HepG2 (cell line): ENCODE measurements around the gene SDK1. TPM values are rescaled to one million over a fixed set of nuclear protein-coding genes. Genes with fewer than 3 reads are reported as not detected.

Experiments used
- ATAC-seq: fragments of 200-7000 bp; cut with Tn5 transposase; 3 replicates; pipeline ENCODE4 v1.9.1; 2020; ENCODE audit warnings: mild to moderate bottlenecking, moderate library complexity
- BruUV-seq: library from RNA; stranded (reverse); fragments of 400-500 nt; replicated peaks from 2 replicates; lab custom pipeline; 2021; lab: Mats Ljungman, UMichigan
- CTCF ChIA-PET: fragments of 300-600 bp; formaldehyde crosslinking; extraction: SDS; loops from one replicate; lab custom pipeline; 2021; ENCODE audit warnings: low total read pairs, inconsistent platforms, low intra/inter-chr PET ratio; lab: Yijun Ruan, JAX
- POLR2A ChIA-PET: fragments of 350-600 bp; sonication (Branson Sonifier 250); formaldehyde crosslinking; loops from one replicate; lab custom pipeline; 2020; ENCODE audit warnings: antibody characterized with exemption, inconsistent platforms; lab: Yijun Ruan, JAX
- DNase-seq: peaks from one replicate; pipeline ENCODE4 v3.0.0-alpha.2; 2015; ENCODE audit warnings: low spot score
- FAIRE-seq: peaks from 3 replicates; lab custom pipeline; 2011; peaks lifted over from hg19 to GRCh38; lab: Jason Lieb, UNC
- H2AFZ ChIP-seq: one replicate; pipeline ENCODE4 v1.6.1; 2011; ENCODE audit warnings: low read length, inconsistent platforms
- H3K27ac ChIP-seq: fragments of 300-600 bp; 3 replicates; pipeline ENCODE4 v1.8.0; 2011; ENCODE audit warnings: mixed run types, mild to moderate bottlenecking, mixed read lengths, low read length, inconsistent platforms; ENCODE audit not compliant: insufficient read depth; ENCODE audit errors: extremely low read length
- H3K27me3 ChIP-seq, 2 experiments: fragments of 200-600 bp in 1 of 2; 2 replicates in 1 of 2; 3 replicates in 1 of 2; pipeline versions ENCODE4 v1.6.0 to v1.8.0; 2011; ENCODE audit warnings: low read length in 2 of 2, mild to moderate bottlenecking in 2 of 2, moderate library complexity in 2 of 2, inconsistent platforms in 1 of 2; ENCODE audit not compliant: insufficient read depth in 2 of 2, control insufficient read depth in 1 of 2
- H3K36me3 ChIP-seq, 2 experiments: fragments of 200-600 bp in 1 of 2; replicated peaks in 1 of 2; 2 replicates in 1 of 2; 3 replicates in 1 of 2; pipeline versions ENCODE4 v1.5.1 to v1.8.0; 2011; ENCODE audit warnings: low read length in 2 of 2, inconsistent platforms in 1 of 2; ENCODE audit not compliant: insufficient read depth in 2 of 2, control insufficient read depth in 1 of 2
- H3K4me1 ChIP-seq: 2 replicates; pipeline ENCODE4 v1.5.1; 2012; ENCODE audit warnings: low read length, inconsistent platforms; ENCODE audit not compliant: insufficient read depth
- H3K4me2 ChIP-seq: 2 replicates; pipeline ENCODE4 v1.6.0; 2011; ENCODE audit warnings: low read depth, low read length, inconsistent platforms
- H3K4me3 ChIP-seq, 3 experiments: fragments of 200-600 bp in 1 of 3; sonication (generic), shearing (Covaris generic) in 1 of 3; replicated peaks in 1 of 3; 2 replicates each; pipeline ENCODE4 v1.5.1; 2011 to 2016; ENCODE audit warnings: low read length in 3 of 3, inconsistent platforms in 2 of 3, low read depth in 2 of 3, mild to moderate bottlenecking in 2 of 3, control low read depth in 1 of 3, mixed read lengths in 1 of 3; ENCODE audit not compliant: insufficient read depth in 1 of 3
- H3K79me2 ChIP-seq: one replicate; pipeline ENCODE4 v1.6.1; 2011; ENCODE audit warnings: low read length, inconsistent platforms; ENCODE audit not compliant: insufficient read depth
- H3K9ac ChIP-seq: 2 replicates; pipeline ENCODE4 v1.6.0; 2011; ENCODE audit warnings: mild to moderate bottlenecking, low read depth, low read length, inconsistent platforms; ENCODE audit not compliant: insufficient read depth
- H3K9me3 ChIP-seq: 2 replicates; pipeline ENCODE4 v1.5.1; 2012; ENCODE audit warnings: mild to moderate bottlenecking, low read length
- H4K20me1 ChIP-seq: 2 replicates; pipeline ENCODE4 v1.6.0; 2011; ENCODE audit warnings: inconsistent platforms, mild to moderate bottlenecking, low read length, moderate library complexity; ENCODE audit not compliant: insufficient read depth
- CHD4 ChIP-seq: fragments of 200-600 bp; sonication (generic); IDR thresholded peaks from 2 replicates; pipeline ENCODE4 v1.7.0; 2017; ENCODE audit warnings: mild to moderate bottlenecking, low read length, borderline replicate concordance
- ELF4 ChIP-seq: sonication (generic); formaldehyde crosslinking; IDR thresholded peaks from 2 replicates; pipeline ENCODE4 v1.5.0; 2020; ENCODE audit warnings: missing genetic modification reagents, mild to moderate bottlenecking, moderate library complexity, borderline replicate concordance
- MYPOP ChIP-seq: sonication (generic); formaldehyde crosslinking; IDR thresholded peaks from 2 replicates; pipeline ENCODE4 v1.8.1; 2023; ENCODE audit warnings: mild to moderate bottlenecking, moderate library complexity, missing genetic modification reagents
- MZF1 ChIP-seq: sonication (generic); formaldehyde crosslinking; IDR thresholded peaks from 2 replicates; pipeline ENCODE4 v1.8.1; 2023; ENCODE audit warnings: mild to moderate bottlenecking, missing genetic modification reagents, borderline replicate concordance
- ONECUT2 ChIP-seq: sonication (generic); formaldehyde crosslinking; IDR thresholded peaks from 2 replicates; pipeline ENCODE4 v1.4.0; 2020; ENCODE audit warnings: missing genetic modification reagents
- PITX1 ChIP-seq: sonication (generic); formaldehyde crosslinking; IDR thresholded peaks from 2 replicates; pipeline ENCODE4 v1.5.1; 2020; ENCODE audit warnings: mild to moderate bottlenecking, missing genetic modification reagents
- POLR2AphosphoS5 ChIP-seq: IDR thresholded peaks from 2 replicates; pipeline ENCODE4 v1.6.1; 2012; ENCODE audit warnings: low read depth, low read length
- XBP1 ChIP-seq: sonication (generic); formaldehyde crosslinking; IDR thresholded peaks from 2 replicates; pipeline ENCODE4 v1.5.0; 2020; ENCODE audit warnings: missing genetic modification reagents
- ZNF256 ChIP-seq: sonication (generic); formaldehyde crosslinking; conservative IDR thresholded peaks from 2 replicates; pipeline ENCODE4 v1.4.0; 2020; ENCODE audit warnings: missing genetic modification reagents
- WGBS: methylation state at CpG from one replicate; pipeline ENCODE4 v1.1.6; 2017; ENCODE audit warnings: low lambda C conversion rate; 5-methylcytosine and 5-hydroxymethylcytosine counted together
- in situ Hi-C: cut with HindIII; loops from 2 replicates; pipeline ENCODE4 v1.10.0; 2017; ENCODE audit warnings: low pct_unique_long_range_greater_than_20kb; ENCODE audit not compliant: extremely low pct_ligation_motif_present
- intact Hi-C: fragments of 100-400 bp; cut with micrococcal nuclease; formaldehyde crosslinking; loops from one replicate; pipeline ENCODE4 v1.10.0; 2022; ENCODE audit not compliant: unreplicated experiment
- polyA plus RNA-seq, 8 experiments: library from polyadenylated mRNA; depleted of rRNA in 3 of 8; stranded (reverse) in 7 of 8; unstranded in 1 of 8; fragments of >200 nt; fragmentation: Illumina TruSeq in 4 of 8; extraction: Trizol in 4 of 8; gene quantifications; 2 replicates each; pipeline versions ENCODE4 v1.2.1 to v1.2.3, GENCODE V29; 2011 to 2016; ENCODE audit warnings: low read depth in 4 of 8, missing spikeins in 1 of 8, mixed read lengths in 1 of 8; ENCODE audit not compliant: insufficient read depth in 1 of 8
- total RNA-seq, 5 experiments: library from RNA; depleted of rRNA; stranded (reverse); fragments of >200 nt; fragmentation: Illumina TruSeq; extraction: Trizol; gene quantifications; 2 replicates each; pipeline ENCODE4 v1.2.3, GENCODE V29; 2016; ENCODE audit warnings: low read depth in 1 of 5
- TF ChIP-seq, protein P1 (sequence below): IDR thresholded peaks from 2 replicates; pipeline ENCODE4 v1.6.1; 2012; ENCODE audit warnings: low read length, improper control_type of control experiment

Gene SDK1
- total and polyA plus RNA-seq, 2 of the 13 experiments (the other 11 are each of a cell fraction or from before 2014, with no cell fraction given): 0.35 to 2.4 TPM

- no peaks in the 10 kb centered on the region for H3K9me3 ChIP-seq
- TF ChIP-seq, protein P1, sequence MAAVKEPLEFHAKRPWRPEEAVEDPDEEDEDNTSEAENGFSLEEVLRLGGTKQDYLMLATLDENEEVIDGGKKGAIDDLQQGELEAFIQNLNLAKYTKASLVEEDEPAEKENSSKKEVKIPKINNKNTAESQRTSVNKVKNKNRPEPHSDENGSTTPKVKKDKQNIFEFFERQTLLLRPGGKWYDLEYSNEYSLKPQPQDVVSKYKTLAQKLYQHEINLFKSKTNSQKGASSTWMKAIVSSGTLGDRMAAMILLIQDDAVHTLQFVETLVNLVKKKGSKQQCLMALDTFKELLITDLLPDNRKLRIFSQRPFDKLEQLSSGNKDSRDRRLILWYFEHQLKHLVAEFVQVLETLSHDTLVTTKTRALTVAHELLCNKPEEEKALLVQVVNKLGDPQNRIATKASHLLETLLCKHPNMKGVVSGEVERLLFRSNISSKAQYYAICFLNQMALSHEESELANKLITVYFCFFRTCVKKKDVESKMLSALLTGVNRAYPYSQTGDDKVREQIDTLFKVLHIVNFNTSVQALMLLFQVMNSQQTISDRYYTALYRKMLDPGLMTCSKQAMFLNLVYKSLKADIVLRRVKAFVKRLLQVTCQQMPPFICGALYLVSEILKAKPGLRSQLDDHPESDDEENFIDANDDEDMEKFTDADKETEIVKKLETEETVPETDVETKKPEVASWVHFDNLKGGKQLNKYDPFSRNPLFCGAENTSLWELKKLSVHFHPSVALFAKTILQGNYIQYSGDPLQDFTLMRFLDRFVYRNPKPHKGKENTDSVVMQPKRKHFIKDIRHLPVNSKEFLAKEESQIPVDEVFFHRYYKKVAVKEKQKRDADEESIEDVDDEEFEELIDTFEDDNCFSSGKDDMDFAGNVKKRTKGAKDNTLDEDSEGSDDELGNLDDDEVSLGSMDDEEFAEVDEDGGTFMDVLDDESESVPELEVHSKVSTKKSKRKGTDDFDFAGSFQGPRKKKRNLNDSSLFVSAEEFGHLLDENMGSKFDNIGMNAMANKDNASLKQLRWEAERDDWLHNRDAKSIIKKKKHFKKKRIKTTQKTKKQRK: no peak
- TF ChIP-seq PITX1 (CRISPR knock-in tag) (no peak), ELF4 (no peak), POLR2AphosphoS5 (no peak), MZF1 (no peak), MYPOP (CRISPR knock-in tag) (no peak), ONECUT2 (CRISPR knock-in tag) (no peak), ZNF256 (CRISPR knock-in tag) (no peak), CHD4 (no peak), XBP1 (CRISPR knock-in tag) (no peak)
- no TSS peak for BruUV-seq
- no peak overlapping the region for H2AFZ ChIP-seq
- H3K27ac ChIP-seq: no peak overlapping the region
- H3K4me1 ChIP-seq: no peaks in the 10 kb centered on the region
- ChIA-PET POLR2A (no interaction called here), CTCF (no interaction called here)
- ATAC-seq (no peak), DNase-seq (no peak), FAIRE-seq (no peak)
- H3K36me3 ChIP-seq: no peaks in the 10 kb centered on the region
- no peak overlapping the region for H3K4me2 ChIP-seq
- H3K9ac ChIP-seq: no peak overlapping the region
- no peak overlapping the region for H3K4me3 ChIP-seq
- 90% methylated on average over 8 of the region's 8 CpGs for WGBS
- no peaks in the 10 kb centered on the region for H3K27me3 ChIP-seq
- H3K79me2 ChIP-seq: no peaks in the 10 kb centered on the region
- in situ Hi-C loops: no loop called here
- no peaks in the 10 kb centered on the region for H4K20me1 ChIP-seq
- intact Hi-C loops: no loop called here
Measured at GRCh38 chr7:3978839-3979238, 677.8 kb downstream of the SDK1 start.
